Stimulated activated CD4-positive, alpha-beta T cell treated with anti-CD3 and anti-CD28 coated beads, Interleukin-4, amount 100 ng/mL, for 48 hours (primary cell): Measurements from ENCODE around the gene PDCD2L.
"Not testable (repeated sequence)": the region's sequence is repeated elsewhere in the genome, so short reads cannot be mapped to it uniquely, and the experiment has no call there.

Experiments
- DNase-seq, 2 donors: peaks; one replicate each; pipeline ENCODE4 v3.0.0-alpha.2; 2020; ENCODE audit warnings: low read depth in 2 of 2

PDCD2L gene

DNA sequence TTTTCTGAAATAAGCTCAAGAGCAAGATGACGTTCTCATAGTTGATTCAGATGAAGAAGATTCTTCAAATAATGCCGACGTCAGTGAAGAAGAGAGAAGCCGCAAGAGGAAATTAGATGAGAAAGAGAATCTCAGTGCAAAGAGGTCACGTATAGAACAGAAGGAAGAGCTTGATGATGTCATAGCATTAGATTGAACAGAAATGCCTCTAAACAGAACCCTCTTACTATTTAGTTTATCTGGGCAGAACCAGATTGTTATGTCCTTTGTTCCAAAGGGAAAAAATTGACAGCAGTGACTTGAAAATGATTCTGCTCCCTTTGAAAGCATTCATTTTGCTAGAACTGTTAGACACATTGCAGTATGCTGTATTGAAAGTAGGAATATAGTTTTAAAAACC, 64.8 kb downstream of the PDCD2L start:
- DNase-seq, result not testable (repeated sequence)

GRCh38 chr19:34471906-34472700, 67.9 kb downstream of the PDCD2L start:
- no peak for DNase-seq

- no peak for DNase-seq
Measured at GRCh38 chr19:34474233-34474989, 70.2 kb downstream of the PDCD2L start.

GRCh38 chr19:34475026-34475974, 71.1 kb downstream of the PDCD2L start:
- DNase-seq, result no peak
